ENCODE measurements around the gene UCP3. TPM values are rescaled to one million over a fixed set of nuclear protein-coding genes. Genes with fewer than 3 reads are reported as not detected.

The UCP3 gene
- total and polyA plus RNA-seq, 2 of the 8 experiments (the other 6 are each of a cell fraction or from before 2014, with no cell fraction given) = 0.85 to 1.3 TPM

DNA sequence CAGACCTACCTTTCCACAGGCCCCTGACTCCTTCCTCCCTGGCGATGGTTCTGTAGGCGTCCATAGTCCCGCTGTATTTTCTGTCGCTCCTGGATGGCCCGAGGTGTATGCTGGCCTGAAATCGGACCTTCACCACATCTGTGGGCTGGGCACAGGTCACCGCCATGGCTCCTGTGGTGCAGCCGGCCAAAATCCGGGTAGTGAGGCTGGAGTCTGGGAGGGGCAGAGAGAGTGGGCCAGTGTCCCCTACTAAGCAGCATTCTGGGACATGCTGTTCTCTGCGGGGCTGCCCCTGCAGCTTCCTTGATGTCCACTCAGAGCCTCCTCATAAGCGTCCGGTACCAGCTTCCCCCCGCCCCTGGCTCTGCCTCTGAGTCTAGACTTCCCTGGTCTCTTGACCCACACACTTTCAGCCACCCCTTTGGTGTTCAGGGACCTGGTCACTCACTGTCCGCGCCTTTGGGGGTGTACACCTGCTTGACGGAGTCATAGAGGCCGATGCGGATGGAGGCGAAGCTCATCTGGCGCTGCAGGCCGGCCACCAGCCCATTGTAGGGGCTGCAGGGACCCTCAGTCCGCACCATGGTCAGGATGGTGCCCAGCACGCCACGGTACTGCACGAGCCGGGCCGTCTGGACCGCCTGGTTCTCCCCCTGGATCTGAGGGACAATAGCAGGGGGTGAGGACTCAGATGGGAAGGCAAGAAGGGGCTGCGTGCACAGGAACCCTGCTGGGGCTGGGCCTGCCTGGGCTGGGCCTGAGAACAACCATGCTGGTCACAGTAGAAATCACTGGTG lies 3.0 kb downstream of the UCP3 start (continued):
- TF ChIP-seq RBBP5 (IDR thresholded peaks at IDR 0.05; ENCODE audit: borderline replicate concordance, low read depth, low read length) (no peak), TCF12 (IDR thresholded peaks at IDR 0.05; ENCODE audit: low read depth, low read length) (no peak), TAF1 (IDR thresholded peaks at IDR 0.05; ENCODE audit: low read depth, low read length) (no peak), TAF7 (optimal IDR thresholded peaks at IDR 0.05; ENCODE audit: borderline replicate concordance, low read depth, low read length) (no peak)

All from H1 (cell line).